Activated naive CD4-positive, alpha-beta T cell treated with anti-CD3 and anti-CD28 coated beads for 36 hours (primary cell): Measurements from ENCODE around the gene SMC5. TPM values are rescaled to one million over a fixed set of nuclear protein-coding genes. Genes with fewer than 3 reads are reported as not detected.

Source experiments
- CTCF ChIA-PET: fragments of 350-600 bp; sonication (Branson Sonifier 250); formaldehyde crosslinking; loops from one replicate; lab custom pipeline; 2021; ENCODE audit warnings: antibody characterized with exemption; lab: Charles Lee
- DNase-seq: peaks from one replicate; pipeline ENCODE4 v3.0.0-alpha.2; 2020
- H3K27ac Mint-ChIP-seq: one replicate; pipeline ENCODE4 v1.8.0; 2021; ENCODE audit warnings: mild to moderate bottlenecking, mixed read lengths
- H3K27me3 Mint-ChIP-seq: one replicate; pipeline ENCODE4 v1.8.0; 2021; ENCODE audit warnings: low read depth, mixed read lengths
- H3K36me3 Mint-ChIP-seq: one replicate; pipeline ENCODE4 v1.8.0; 2021; ENCODE audit warnings: low read depth, mixed read lengths
- H3K4me1 Mint-ChIP-seq: one replicate; pipeline ENCODE4 v1.8.0; 2021; ENCODE audit warnings: low read depth, mixed read lengths
- H3K4me3 Mint-ChIP-seq: one replicate; pipeline ENCODE4 v1.8.0; 2021; ENCODE audit warnings: mild to moderate bottlenecking, moderate library complexity, mixed read lengths
- H3K9me3 Mint-ChIP-seq: one replicate; pipeline ENCODE4 v1.8.0; 2021; ENCODE audit warnings: mixed read lengths
- intact Hi-C: fragments of 100-400 bp; cut with micrococcal nuclease; formaldehyde crosslinking; loops from one replicate; pipeline ENCODE4 v1.15.1; 2023
- total RNA-seq, 2 experiments: library from RNA; stranded (reverse); gene quantifications; one replicate each; pipeline ENCODE4 v1.2.3, GENCODE V29; 2021

SMC5 gene
- total RNA-seq, 2 experiments from 2014 or later: 30.4 to 31.2 TPM

DNA sequence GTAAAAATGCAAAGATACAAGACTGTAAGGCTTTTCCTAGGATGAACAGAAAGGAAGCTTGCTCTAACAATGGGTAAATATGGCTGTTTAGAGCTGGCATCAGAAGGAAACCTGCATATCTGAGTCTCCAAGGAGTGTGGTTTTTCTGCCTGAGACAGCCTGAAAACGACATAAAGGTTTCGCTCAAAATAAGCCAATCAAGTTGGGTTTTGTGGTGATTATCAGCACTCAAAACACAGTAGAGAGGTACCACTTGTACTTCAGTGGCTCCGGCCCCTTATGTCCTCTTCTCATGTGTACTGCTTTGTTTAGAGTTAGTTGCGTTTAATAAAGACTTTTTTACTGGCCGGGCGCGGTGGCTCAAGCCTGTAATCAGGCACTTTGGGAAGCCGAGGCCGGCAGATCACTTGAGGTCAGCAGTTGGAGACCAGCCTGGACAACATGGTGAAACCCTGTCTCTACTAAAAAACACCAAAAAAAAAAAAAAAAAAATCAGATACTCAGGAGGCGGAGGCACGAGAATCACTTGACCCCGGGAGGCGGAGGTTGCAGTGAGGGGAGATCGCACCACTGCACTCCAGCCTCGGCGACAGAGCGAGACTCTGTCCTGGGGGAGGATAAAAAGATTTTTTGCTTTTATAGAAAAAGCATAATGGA lies 116.3 kb downstream of the SMC5 start:
- intact Hi-C loops: no loop called here
- H3K9me3 Mint-ChIP-seq: no peaks in the 10 kb centered on the region
- CTCF ChIA-PET: no interaction called here
- no peaks in the 10 kb centered on the region for H3K36me3 Mint-ChIP-seq
- no peaks in the 10 kb centered on the region for H3K4me1 Mint-ChIP-seq
- no peak for DNase-seq
- no peak overlapping the region for H3K4me3 Mint-ChIP-seq
- no peaks in the 10 kb centered on the region for H3K27me3 Mint-ChIP-seq
- no peak overlapping the region for H3K27ac Mint-ChIP-seq

DNA sequence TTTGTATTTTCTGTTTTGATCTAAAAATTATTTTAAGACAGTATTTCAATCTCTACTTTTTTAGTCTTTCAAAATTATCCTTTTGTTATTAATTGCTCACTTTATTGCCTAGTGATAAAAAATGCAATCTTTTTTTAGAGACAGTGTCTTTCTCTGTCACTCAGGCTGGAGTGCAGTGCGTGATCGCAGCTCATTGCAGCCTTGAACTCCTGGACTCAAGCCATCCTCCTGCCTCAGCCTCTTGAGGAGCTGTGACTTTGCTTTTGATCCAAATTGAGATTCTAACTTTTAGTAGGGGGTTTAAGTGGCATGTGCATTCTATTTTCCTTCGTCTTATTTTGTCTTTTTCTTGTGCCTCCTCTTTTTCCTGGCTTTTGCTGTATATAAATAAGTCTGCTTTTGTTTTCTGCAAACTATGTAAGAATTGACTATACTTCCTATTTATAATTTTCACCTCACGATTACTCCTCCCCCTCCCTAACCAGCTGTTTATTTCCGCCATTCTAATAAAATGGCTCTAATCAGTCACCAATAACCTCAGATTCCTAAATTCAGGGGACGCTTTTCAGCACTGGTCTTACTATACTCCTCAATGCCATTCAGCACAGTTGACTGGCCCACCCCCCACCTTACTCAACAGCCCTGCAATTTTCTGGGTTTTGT lies 123.4 kb downstream of the SMC5 start:
- Mint-ChIP-seq H3K4me1 (peaks cover 3% of the 10 kb centered on the region), H3K36me3 (peaks cover 18% of the 10 kb centered on the region), H3K27ac (no peak overlapping the region), H3K9me3 (no peaks in the 10 kb centered on the region), H3K27me3 (no peaks in the 10 kb centered on the region), H3K4me3 (no peak overlapping the region)
- CTCF ChIA-PET: interaction anchor here (0.6 to 0.8 kb wide), 2 partner anchors 41 to 1797 kb away, joined by 3 to 4 read pairs; no protein-coding TSS in a partner anchor
- intact Hi-C loops: no loop called here
- no peak for DNase-seq

DNA sequence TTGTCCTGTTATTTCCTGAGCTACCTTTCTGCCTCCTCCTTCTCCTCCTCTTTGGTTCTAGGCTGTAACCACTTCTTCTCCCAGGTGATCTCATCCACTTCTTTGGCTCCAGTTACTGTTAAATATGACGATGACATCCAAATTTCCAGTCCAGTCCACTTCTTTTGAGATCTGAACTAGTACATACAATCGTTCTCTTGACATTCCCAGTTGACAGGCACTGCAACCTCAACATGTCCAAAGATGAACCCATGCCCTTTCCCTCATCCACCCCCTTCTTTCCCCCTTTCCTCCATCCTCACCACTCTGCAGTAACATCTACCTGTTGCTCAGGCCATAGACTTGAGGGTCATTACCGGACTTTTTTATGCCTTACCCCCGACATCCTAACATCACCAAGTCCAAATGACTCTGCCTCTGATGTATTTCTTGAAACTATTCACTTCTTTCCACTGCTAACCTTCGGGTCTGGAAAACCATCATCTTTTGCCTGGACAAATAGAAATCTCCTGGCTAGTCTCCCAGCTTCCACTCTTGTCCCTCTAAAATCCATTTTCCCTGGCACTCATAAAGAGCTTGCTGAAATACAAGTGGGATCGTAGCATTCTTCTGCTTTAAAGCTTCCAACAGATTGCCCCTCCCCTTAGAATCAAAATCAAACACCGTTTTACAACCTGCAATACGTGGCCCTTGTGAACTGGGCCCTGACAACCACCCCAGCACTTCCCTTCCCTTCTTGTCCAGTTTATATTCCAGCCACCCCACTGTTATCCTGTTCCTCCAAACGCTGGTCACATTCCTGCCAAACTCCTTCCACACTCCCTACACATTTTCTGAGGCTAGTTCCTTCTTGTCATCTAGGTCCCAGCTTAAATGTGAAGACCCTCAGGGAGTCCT lies 124.2 kb downstream of the SMC5 start:
- no peak for DNase-seq
- H3K27ac Mint-ChIP-seq: no peak overlapping the region
- no peak overlapping the region for H3K4me3 Mint-ChIP-seq
- peaks cover 24% of the 10 kb centered on the region for H3K36me3 Mint-ChIP-seq
- no peaks in the 10 kb centered on the region for H3K27me3 Mint-ChIP-seq
- peaks cover 10% of the 10 kb centered on the region for H3K4me1 Mint-ChIP-seq
- intact Hi-C loops: no loop called here
- no peaks in the 10 kb centered on the region for H3K9me3 Mint-ChIP-seq
- CTCF ChIA-PET: interaction anchor here (0.6 to 0.8 kb wide), 2 partner anchors 42 to 1798 kb away, joined by 3 to 4 read pairs; no protein-coding TSS in a partner anchor

DNA sequence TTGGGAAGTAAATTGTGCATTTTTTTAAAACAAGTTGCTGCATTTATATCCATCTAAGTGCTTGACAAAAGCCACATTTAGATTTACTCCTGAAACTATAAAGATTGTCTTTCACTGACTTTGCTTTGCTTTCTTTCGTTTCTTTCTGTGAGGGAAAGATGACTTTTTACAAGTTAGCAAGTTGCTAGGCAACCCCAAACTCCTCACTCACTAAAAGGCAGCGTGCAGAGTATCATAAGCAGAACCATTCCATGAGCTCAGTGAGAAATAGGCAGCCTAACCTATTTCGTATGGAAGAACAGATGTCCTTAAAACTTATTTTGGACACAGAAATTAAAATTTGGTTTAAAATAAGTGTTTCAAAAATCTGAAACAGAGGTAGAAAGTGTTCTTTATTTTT lies 126.6 kb downstream of the SMC5 start:
- Mint-ChIP-seq H3K9me3 (no peaks in the 10 kb centered on the region), H3K36me3 (peaks cover 32% of the 10 kb centered on the region), H3K4me3 (no peak overlapping the region), H3K4me1 (peaks cover 27% of the 10 kb centered on the region), H3K27me3 (no peaks in the 10 kb centered on the region), H3K27ac (no peak overlapping the region)
- intact Hi-C loops: no loop called here
- CTCF ChIA-PET: no interaction called here
- no peak for DNase-seq

DNA sequence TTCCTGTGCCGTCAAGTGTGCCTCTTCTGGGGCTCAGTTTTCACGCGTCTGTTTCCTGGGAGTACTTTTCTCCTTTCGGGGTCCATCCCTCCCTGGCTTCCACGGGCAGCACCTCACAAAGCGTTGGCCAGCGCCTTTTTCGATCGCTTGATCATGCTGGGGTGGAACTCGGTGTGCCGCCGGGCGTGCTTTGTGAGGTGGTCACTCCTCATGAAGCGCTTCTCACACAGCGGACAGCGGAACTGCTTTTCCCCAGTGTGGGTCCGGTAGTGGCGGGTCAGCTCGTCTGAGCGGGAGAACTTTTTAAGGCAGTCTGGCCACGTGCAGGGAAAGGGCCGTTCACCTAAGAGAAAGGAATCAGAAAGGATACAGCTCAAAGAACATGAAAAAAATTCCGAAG lies 128.9 kb downstream of the SMC5 start:
- peaks cover 48% of the 10 kb centered on the region for H3K4me1 Mint-ChIP-seq
- CTCF ChIA-PET: no interaction called here
- intact Hi-C loops: no loop called here
- H3K27me3 Mint-ChIP-seq: no peaks in the 10 kb centered on the region
- no peak overlapping the region for H3K27ac Mint-ChIP-seq
- no peaks in the 10 kb centered on the region for H3K9me3 Mint-ChIP-seq
- DNase-seq: no peak
- H3K4me3 Mint-ChIP-seq: no peak overlapping the region
- peaks cover 32% of the 10 kb centered on the region for H3K36me3 Mint-ChIP-seq

DNA sequence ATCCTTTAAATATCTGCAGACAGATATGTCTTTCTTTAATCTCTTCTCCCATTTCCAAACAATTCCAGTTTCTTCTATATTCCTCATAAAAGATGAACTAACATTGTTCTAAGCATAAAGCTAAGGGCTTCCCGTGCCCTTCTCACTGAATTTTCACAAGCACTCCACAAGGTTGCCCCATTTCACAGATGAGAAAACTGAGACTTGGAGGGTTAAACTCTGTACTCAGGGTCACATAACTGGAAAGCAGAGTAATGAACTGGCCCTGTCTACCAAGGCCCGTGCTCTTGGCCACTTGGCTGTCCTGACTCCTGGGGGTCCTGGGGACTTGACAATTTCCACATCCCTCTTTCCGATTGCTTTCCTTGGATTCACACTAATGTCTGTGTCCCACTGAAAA lies 130.4 kb downstream of the SMC5 start:
- DNase-seq: no peak
- intact Hi-C loops: no loop called here
- CTCF ChIA-PET: interaction anchor here (0.6 kb wide), 1 partner anchor 213 kb away, joined by 4 read pairs; no protein-coding TSS in a partner anchor
- Mint-ChIP-seq H3K4me3 (no peak overlapping the region), H3K36me3 (peaks cover 28% of the 10 kb centered on the region), H3K27me3 (no peaks in the 10 kb centered on the region), H3K4me1 (peaks cover 60% of the 10 kb centered on the region), H3K9me3 (no peaks in the 10 kb centered on the region), H3K27ac (no peak overlapping the region)

DNA sequence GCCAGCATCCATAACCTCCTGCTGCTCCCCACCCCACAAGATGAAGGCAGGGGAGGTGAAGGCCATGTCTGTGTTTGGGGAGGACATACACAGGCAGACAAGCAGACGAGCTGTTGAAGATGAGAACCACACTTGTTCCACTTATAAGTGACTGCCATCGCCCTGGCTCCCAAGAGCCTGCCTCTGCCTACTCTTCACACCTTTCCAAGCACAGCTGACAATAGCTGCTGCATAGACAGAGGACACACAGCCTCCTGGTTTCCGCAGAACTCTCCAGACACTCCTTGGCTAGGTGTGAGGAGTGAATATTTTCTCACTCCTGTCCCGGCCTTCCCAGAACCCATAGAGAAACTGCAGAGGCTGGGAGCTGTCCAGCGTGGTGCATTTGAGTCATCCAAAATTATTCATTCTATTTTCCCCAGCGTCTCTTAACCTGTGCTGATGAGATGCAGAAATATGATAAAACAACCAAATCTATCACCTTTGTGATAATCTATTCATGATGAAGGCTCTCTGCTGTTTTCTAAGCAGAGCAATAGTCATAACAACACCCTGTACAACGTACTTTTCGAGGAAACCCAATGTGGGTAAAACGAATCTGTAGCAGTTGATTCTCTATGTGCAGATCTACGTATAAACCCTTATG lies 131.0 kb downstream of the SMC5 start:
- Mint-ChIP-seq H3K27me3 (no peaks in the 10 kb centered on the region), H3K4me1 (peaks cover 66% of the 10 kb centered on the region), H3K36me3 (peaks cover 27% of the 10 kb centered on the region), H3K9me3 (no peaks in the 10 kb centered on the region), H3K4me3 (no peak overlapping the region), H3K27ac (peak overlapping the region; percentile 59)
- CTCF ChIA-PET: interaction anchor here (0.6 to 1.2 kb wide), 5 partner anchors 15 to 212 kb away, joined by 3 to 4 read pairs (median 4); no protein-coding TSS in a partner anchor
- DNase-seq: no peak
- intact Hi-C loops: loop anchor here (2.0 to 5.0 kb wide), 4 partner anchors 37 to 417 kb away; partner anchors contain the start of gene SMC5

DNA sequence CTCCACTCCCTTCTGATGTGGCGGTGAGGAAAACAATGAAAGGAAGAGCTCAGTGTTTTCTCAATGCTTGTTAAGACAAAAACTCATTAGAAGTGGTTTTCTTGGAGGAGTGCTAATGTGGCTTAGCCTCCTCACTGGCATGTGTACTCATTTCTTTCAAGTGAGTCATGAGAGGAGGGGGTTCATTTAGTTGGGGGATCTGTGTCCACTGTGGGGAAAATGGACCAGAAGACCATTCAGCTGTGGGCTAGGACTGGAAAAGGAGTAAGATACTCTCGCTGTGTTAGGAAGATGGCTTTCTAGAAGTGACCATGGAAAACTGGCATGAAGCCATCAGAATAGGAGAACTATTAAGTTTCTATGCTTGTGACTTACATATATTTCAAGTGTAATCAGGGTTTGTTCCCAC lies 132.2 kb downstream of the SMC5 start:
- H3K4me1 Mint-ChIP-seq: peaks cover 70% of the 10 kb centered on the region
- intact Hi-C loops: loop anchor here (2.0 to 5.0 kb wide), 4 partner anchors 39 to 419 kb away; partner anchors contain the start of gene SMC5
- H3K27ac Mint-ChIP-seq: peak overlapping the region; percentile 74
- no peak for DNase-seq
- peak overlapping the region; percentile 19 for H3K4me3 Mint-ChIP-seq
- peaks cover 26% of the 10 kb centered on the region for H3K36me3 Mint-ChIP-seq
- H3K9me3 Mint-ChIP-seq: no peaks in the 10 kb centered on the region
- H3K27me3 Mint-ChIP-seq: no peaks in the 10 kb centered on the region
- CTCF ChIA-PET: interaction anchor here (0.7 to 2.1 kb wide), 10 partner anchors 11 to 232 kb away, joined by 3 to 7 read pairs (median 4); no protein-coding TSS in a partner anchor

DNA sequence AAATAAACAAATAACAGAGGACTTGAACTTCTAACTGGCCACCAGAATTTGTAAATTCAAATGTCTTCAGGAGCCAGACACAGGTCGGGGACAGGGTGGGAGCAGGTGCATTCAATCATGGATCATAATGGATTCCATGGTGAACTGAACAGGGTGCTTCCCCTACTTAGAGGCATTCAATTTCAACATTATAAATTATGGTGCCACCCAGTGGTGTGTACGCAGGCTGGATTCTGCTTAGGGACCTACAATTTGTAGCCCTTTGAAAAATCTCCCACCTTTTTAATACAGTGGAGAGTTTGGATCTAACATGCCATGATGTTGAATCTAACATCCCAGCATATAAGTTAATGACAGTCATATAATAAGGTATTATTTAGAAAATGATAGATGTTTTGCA lies 133.4 kb downstream of the SMC5 start:
- Mint-ChIP-seq H3K27me3 (no peaks in the 10 kb centered on the region), H3K27ac (peak overlapping the region; percentile 32), H3K4me1 (peaks cover 78% of the 10 kb centered on the region), H3K4me3 (no peak overlapping the region), H3K9me3 (no peaks in the 10 kb centered on the region), H3K36me3 (peaks cover 14% of the 10 kb centered on the region)
- CTCF ChIA-PET: interaction anchor here (0.6 to 2.1 kb wide), 4 partner anchors 25 to 210 kb away, joined by 3 to 6 read pairs (median 4); no protein-coding TSS in a partner anchor
- DNase-seq: peak; percentile 24
- intact Hi-C loops: loop anchor here (5.0 kb wide), 3 partner anchors 40 to 420 kb away; partner anchors contain the start of gene SMC5

DNA sequence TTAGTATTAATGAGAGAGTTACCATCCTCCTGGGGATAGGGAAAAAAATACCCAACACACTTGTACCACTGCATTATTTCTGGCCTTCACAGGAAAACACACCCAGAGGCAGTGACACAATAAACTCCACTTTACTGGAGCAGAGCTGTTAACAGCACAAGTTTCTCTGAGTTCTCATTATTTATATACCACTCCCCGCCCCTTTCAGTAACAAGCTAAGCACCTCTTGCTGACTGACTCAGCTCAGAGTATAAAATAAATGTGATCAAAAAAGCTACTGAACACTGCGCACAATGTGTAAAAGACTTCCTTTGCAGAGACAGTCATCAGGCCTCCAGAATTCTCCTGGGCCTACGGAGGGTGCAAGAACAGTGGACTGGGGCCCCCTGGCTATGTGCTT lies 134.1 kb downstream of the SMC5 start:
- Mint-ChIP-seq H3K27me3 (no peaks in the 10 kb centered on the region), H3K27ac (peak overlapping the region; percentile 35), H3K9me3 (no peaks in the 10 kb centered on the region), H3K4me1 (peaks cover 79% of the 10 kb centered on the region), H3K36me3 (peaks cover 9% of the 10 kb centered on the region), H3K4me3 (no peak overlapping the region)
- CTCF ChIA-PET: interaction anchor here (0.5 to 2.9 kb wide), 7 partner anchors 11 to 209 kb away, joined by 3 to 21 read pairs (median 3); no protein-coding TSS in a partner anchor
- DNase-seq: no peak
- intact Hi-C loops: loop anchor here (5.0 kb wide), 3 partner anchors 41 to 421 kb away; partner anchors contain the start of gene SMC5

DNA sequence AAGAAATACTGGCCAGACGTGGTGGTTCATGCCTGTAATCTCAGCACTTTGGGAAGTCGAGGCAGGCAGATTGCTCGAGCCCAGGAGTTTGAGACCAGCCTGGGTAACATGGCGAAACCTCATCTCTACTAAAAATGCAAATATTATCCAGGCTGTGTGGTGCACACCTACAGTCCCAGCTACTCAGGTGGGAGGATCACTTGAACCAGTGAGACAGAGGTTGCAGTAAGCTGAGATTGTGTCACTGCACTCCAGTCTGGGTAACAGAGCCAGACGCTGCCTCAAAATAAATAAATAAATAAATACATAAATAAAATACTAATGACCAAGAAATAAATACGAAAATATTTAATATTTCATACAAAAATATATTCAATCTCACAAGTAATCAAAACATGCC lies 136.9 kb downstream of the SMC5 start:
- Mint-ChIP-seq H3K27me3 (no peaks in the 10 kb centered on the region), H3K4me3 (no peak overlapping the region), H3K36me3 (peaks cover 2% of the 10 kb centered on the region), H3K27ac (no peak overlapping the region), H3K4me1 (peaks cover 87% of the 10 kb centered on the region), H3K9me3 (no peaks in the 10 kb centered on the region)
- CTCF ChIA-PET: interaction anchor here (1.1 kb wide), 1 partner anchor 207 kb away, joined by 4 read pairs; no protein-coding TSS in a partner anchor
- DNase-seq: no peak
- intact Hi-C loops: no loop called here
